ENCODE measurements around the gene PDX1. TPM values are rescaled to one million over a fixed set of nuclear protein-coding genes. Genes with fewer than 3 reads are reported as not detected.

Gene PDX1
- total RNA-seq, 4 donors from 2014 or later: not detected

Small RNA genes lying within 50 kb of the gene (small RNA-seq; reads per million reads assigned to genes)
- not detected for gene ATP5F1EP2

Other genes with a start within 250 kb of the PDX1 start
- not detected for gene GSX1, start 127.5 kb upstream of the PDX1 start, total RNA-seq
- not detected for gene CDX2, start 49.3 kb downstream of the PDX1 start, total RNA-seq
- gene URAD, start 68.7 kb downstream of the PDX1 start, total RNA-seq: not detected
- 1 to 10 TPM in 1 of 4 donors, under 1 TPM in 3; 0.11 to 1.2 (median 0.68) TPM for gene FLT3, start 180.6 kb downstream of the PDX1 start, total RNA-seq
- 10 to 100 TPM; 49.5 to 74.0 (median 54.4) TPM for gene PAN3, start 218.5 kb downstream of the PDX1 start, total RNA-seq